GM12878 (cell line): ENCODE results near the gene CABLES1. TPM values are rescaled to one million over a fixed set of nuclear protein-coding genes. Genes with fewer than 3 reads are reported as not detected.

ENCODE experiments used
- ASH2L ChIP-seq: fragments of 300-600, 200-600 bp; sonication (generic); IDR thresholded peaks from 2 replicates; pipeline ENCODE4 v1.6.1; 2017; ENCODE audit warnings: low read depth, mild to moderate bottlenecking, borderline replicate concordance
- LARP7 ChIP-seq: fragments of 450-650 bp; IDR thresholded peaks from 2 replicates; pipeline ENCODE4 v1.6.1; 2017; ENCODE audit warnings: mild to moderate bottlenecking
- MLLT1 ChIP-seq: fragments of 450-650 bp; IDR thresholded peaks from 2 replicates; pipeline ENCODE4 v1.6.1; 2016; ENCODE audit warnings: mild to moderate bottlenecking
- NFIC ChIP-seq: IDR thresholded peaks from 2 replicates; pipeline ENCODE4 v1.6.1; 2012; ENCODE audit warnings: low read depth, mild to moderate bottlenecking, inconsistent platforms, low read length, moderate library complexity
- NFXL1 ChIP-seq: fragments of 450-650 bp; IDR thresholded peaks from 2 replicates; pipeline ENCODE4 v1.6.1; 2017; ENCODE audit warnings: antibody characterized with exemption, mild to moderate bottlenecking, borderline replicate concordance
- RCOR1 ChIP-seq: conservative IDR thresholded peaks from 2 replicates; pipeline ENCODE4 v1.6.1; 2012; ENCODE audit warnings: low read depth, low read length, improper control_type of control experiment
- SREBF1 ChIP-seq: IDR thresholded peaks from 2 replicates; pipeline ENCODE4 v1.6.1; 2012; ENCODE audit warnings: mild to moderate bottlenecking, low read length
- TAF1 ChIP-seq: IDR thresholded peaks from 2 replicates; pipeline ENCODE4 v1.6.1; 2011; ENCODE audit warnings: mild to moderate bottlenecking, low read depth, low read length, borderline replicate concordance
- TCF7 ChIP-seq: IDR thresholded peaks from 2 replicates; pipeline ENCODE4 v1.6.1; 2014; ENCODE audit warnings: antibody characterized with exemption, borderline replicate concordance
- ZBTB33 ChIP-seq: fragments of 450-650 bp; IDR thresholded peaks from 2 replicates; pipeline ENCODE4 v1.6.1; 2017; ENCODE audit warnings: mild to moderate bottlenecking
- ZNF24 ChIP-seq: fragments of 450-650 bp; IDR thresholded peaks from 2 replicates; pipeline ENCODE4 v1.6.1; 2017; ENCODE audit warnings: antibody characterized with exemption, mild to moderate bottlenecking
- ZNF274 ChIP-seq: IDR thresholded peaks from one replicate; pipeline ENCODE4 v1.8.0; 2011; ENCODE audit not compliant: insufficient read length, insufficient read depth
- polyA plus RNA-seq, 11 experiments: library from polyadenylated mRNA; depleted of rRNA in 4 of 11; unstranded in 6 of 11; stranded (reverse) in 5 of 11; fragments of >200 nt; fragmentation: Nextera tagmentation in 4 of 11; fragmentation: Illumina TruSeq in 1 of 11; extraction: Ambion mirVana in 4 of 11; extraction: Trizol in 1 of 11; gene quantifications; 1 replicate in 1 of 11; 2 replicates in 10 of 11; pipeline versions ENCODE4 v1.2.1 to v1.2.3, GENCODE V29; 2011 to 2016; ENCODE audit warnings: inconsistent platforms in 2 of 11, missing spikeins in 2 of 11, low read depth in 1 of 11
- total RNA-seq, 4 experiments: library from RNA; depleted of rRNA in 3 of 4; stranded (reverse); fragments of >200 nt in 3 of 4; fragmentation: Illumina TruSeq in 1 of 4; extraction: Trizol in 1 of 4; gene quantifications; 2 replicates each; pipeline versions ENCODE4 v1.2.1 to v1.2.3, GENCODE V29; 2013 to 2021

The CABLES1 gene
- total and polyA plus RNA-seq, 10 of the 15 experiments (the other 5 are each of a cell fraction or from before 2014, with no cell fraction given): 2.9 to 27.2 (median 8.2) TPM

- no peak for TF ChIP-seq TCF7
- TF ChIP-seq ASH2L: no peak
- TF ChIP-seq ZNF24: no peak
- no peak for TF ChIP-seq ZBTB33
- no peak for TF ChIP-seq NFIC
- TF ChIP-seq MLLT1: peak; percentile 98
- no peak for TF ChIP-seq SREBF1
- TF ChIP-seq ZNF274: no peak
- TF ChIP-seq NFXL1: no peak
- peak; percentile 13; the same call in 1 of the 2 replicates for TF ChIP-seq LARP7
- no peak; the same call in 1 of the 2 replicates for TF ChIP-seq TAF1
- TF ChIP-seq RCOR1: no peak
Observed at GRCh38 chr18:23134780-23135549, at the start of gene CABLES1 (continued).
